ENCODE data around the gene GMCL1.

GMCL1 gene

DNA sequence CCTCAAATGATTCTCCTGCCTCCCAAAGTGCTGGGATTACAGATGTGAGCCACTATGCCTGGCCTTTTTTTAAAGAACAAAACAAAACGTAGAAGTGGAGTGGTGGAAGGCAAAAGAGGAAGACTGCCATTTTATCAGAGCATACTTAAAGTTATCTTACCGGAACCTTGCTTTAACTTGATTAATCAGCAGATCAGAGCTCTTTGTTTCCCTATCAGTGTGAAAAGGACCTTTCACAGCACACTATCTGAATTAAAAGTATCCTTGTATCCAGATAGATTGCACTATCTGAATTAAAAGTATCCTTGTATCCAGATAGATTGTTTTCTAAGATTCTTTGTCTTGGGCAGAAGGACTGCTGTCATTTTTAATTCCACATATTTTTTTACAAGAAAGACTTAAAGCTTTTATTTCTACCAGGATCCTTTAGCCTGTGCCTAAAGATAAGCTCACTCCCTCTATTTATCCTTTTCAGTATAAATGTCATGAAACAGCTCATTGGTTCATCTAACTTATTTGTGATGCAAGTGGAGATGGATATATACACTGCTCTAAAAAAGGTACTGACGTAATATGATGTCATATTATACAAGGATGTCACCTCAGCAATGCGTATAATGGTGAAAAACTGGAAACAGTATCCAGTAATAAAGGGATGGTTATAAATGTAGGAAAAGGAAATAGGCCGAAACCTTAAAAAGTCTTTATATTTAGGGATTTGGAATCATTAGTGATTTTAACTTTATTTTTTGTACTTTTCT, 17.8 kb downstream of the GMCL1 start:
- no peaks in the 10 kb centered on the region for H3K27me3 ChIP-seq (ENCODE audit: insufficient read depth, poor library complexity, severe bottlenecking)
- no peak for DNase-seq (ENCODE audit: low read depth in 1 of 2, low spot score in 1 of 2)
- no peak overlapping the region for H3K4me3 ChIP-seq (replicated peaks; ENCODE audit: insufficient read depth, low read length)
- no peak for TF ChIP-seq GABPA (IDR thresholded peaks at IDR 0.05; ENCODE audit: low read depth)
- TF ChIP-seq, protein P1, sequence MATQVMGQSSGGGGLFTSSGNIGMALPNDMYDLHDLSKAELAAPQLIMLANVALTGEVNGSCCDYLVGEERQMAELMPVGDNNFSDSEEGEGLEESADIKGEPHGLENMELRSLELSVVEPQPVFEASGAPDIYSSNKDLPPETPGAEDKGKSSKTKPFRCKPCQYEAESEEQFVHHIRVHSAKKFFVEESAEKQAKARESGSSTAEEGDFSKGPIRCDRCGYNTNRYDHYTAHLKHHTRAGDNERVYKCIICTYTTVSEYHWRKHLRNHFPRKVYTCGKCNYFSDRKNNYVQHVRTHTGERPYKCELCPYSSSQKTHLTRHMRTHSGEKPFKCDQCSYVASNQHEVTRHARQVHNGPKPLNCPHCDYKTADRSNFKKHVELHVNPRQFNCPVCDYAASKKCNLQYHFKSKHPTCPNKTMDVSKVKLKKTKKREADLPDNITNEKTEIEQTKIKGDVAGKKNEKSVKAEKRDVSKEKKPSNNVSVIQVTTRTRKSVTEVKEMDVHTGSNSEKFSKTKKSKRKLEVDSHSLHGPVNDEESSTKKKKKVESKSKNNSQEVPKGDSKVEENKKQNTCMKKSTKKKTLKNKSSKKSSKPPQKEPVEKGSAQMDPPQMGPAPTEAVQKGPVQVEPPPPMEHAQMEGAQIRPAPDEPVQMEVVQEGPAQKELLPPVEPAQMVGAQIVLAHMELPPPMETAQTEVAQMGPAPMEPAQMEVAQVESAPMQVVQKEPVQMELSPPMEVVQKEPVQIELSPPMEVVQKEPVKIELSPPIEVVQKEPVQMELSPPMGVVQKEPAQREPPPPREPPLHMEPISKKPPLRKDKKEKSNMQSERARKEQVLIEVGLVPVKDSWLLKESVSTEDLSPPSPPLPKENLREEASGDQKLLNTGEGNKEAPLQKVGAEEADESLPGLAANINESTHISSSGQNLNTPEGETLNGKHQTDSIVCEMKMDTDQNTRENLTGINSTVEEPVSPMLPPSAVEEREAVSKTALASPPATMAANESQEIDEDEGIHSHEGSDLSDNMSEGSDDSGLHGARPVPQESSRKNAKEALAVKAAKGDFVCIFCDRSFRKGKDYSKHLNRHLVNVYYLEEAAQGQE (IDR thresholded peaks at IDR 0.05; ENCODE audit: insufficient replicate concordance, low read depth), result no peak
- TF ChIP-seq, protein P2, sequence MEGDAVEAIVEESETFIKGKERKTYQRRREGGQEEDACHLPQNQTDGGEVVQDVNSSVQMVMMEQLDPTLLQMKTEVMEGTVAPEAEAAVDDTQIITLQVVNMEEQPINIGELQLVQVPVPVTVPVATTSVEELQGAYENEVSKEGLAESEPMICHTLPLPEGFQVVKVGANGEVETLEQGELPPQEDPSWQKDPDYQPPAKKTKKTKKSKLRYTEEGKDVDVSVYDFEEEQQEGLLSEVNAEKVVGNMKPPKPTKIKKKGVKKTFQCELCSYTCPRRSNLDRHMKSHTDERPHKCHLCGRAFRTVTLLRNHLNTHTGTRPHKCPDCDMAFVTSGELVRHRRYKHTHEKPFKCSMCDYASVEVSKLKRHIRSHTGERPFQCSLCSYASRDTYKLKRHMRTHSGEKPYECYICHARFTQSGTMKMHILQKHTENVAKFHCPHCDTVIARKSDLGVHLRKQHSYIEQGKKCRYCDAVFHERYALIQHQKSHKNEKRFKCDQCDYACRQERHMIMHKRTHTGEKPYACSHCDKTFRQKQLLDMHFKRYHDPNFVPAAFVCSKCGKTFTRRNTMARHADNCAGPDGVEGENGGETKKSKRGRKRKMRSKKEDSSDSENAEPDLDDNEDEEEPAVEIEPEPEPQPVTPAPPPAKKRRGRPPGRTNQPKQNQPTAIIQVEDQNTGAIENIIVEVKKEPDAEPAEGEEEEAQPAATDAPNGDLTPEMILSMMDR (IDR thresholded peaks at IDR 0.05; ENCODE audit: insufficient read depth, low read length), result no peak
- TF ChIP-seq POLR2AphosphoS5 (IDR thresholded peaks at IDR 0.05; ENCODE audit: low read depth), result no peak
- no peak for TF ChIP-seq SPI1 (IDR thresholded peaks at IDR 0.05; ENCODE audit: borderline replicate concordance, low read depth)
- H3K27ac ChIP-seq (replicated peaks), result no peak overlapping the region

DNA sequence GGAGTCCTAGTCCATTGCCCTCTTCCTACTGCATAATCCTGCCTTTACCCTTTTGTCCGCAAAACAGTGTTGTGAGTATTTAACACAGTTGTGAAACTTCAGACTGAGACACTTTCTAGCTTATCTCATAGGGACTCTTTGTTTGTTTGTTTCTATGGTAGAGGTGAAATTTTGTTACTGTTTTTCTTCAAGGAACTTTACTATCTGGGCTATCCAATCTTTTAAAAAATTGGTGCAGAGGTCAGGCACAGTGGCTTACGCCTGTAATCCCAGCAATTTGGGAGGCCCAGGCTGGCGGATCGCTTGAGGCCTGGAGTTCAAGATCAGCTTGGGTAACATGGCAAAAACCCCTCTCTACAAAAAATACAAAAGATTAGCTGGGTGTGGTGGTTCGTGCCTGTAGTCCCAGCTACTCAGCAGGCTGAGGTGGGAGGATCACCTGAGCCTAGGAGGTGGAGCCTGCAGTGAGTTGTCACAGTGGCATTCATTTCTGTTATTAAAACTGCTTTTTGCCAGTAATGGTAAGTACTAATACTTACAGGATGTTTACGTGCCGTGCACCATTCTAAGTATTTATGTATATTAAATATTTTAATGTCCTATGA, 18.8 kb downstream of the GMCL1 start:
- Histone ChIP-seq H3K4me3 (replicated peaks; ENCODE audit: insufficient read depth, low read length) (no peak overlapping the region), H3K27ac (replicated peaks) (no peak overlapping the region), H3K27me3 (ENCODE audit: insufficient read depth, poor library complexity, severe bottlenecking) (no peaks in the 10 kb centered on the region)
- TF ChIP-seq POLR2AphosphoS5 (IDR thresholded peaks at IDR 0.05; ENCODE audit: low read depth), result no peak
- TF ChIP-seq, protein P1 (IDR thresholded peaks at IDR 0.05; ENCODE audit: insufficient replicate concordance, low read depth), result no peak
- TF ChIP-seq, protein P2 (IDR thresholded peaks at IDR 0.05; ENCODE audit: insufficient read depth, low read length), result no peak
- no peak for TF ChIP-seq GABPA (IDR thresholded peaks at IDR 0.05; ENCODE audit: low read depth)
- TF ChIP-seq SPI1 (IDR thresholded peaks at IDR 0.05; ENCODE audit: borderline replicate concordance, low read depth), result no peak
- no peak for DNase-seq (ENCODE audit: low read depth in 1 of 2, low spot score in 1 of 2)

DNA sequence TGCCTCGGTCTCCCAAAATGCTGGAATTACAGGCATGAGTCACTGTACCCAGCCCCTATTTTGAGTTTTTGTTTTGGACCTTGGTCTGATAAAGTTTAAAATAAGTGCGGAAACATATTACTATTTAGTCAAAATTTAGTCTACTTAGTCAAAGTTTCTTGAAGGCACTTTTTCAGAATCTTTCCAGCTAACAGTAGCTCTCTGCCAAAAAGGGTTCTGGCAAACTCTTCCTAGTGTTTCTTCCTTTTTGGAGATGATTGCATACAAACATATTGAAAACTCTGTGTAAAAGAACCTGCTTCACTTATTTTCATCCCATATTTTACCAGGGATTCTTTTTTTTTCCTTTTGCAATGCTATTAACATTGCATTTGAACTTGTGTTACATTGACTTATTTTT, 28.8 kb downstream of the GMCL1 start:
- no peaks in the 10 kb centered on the region for H3K27me3 ChIP-seq (ENCODE audit: insufficient read depth, poor library complexity, severe bottlenecking)
- DNase-seq (ENCODE audit: low read depth in 1 of 2, low spot score in 1 of 2), result no peak
- TF ChIP-seq, protein P1 (IDR thresholded peaks at IDR 0.05; ENCODE audit: insufficient replicate concordance, low read depth), result no peak
- TF ChIP-seq POLR2AphosphoS5 (IDR thresholded peaks at IDR 0.05; ENCODE audit: low read depth) (no peak), GABPA (IDR thresholded peaks at IDR 0.05; ENCODE audit: low read depth) (no peak), SPI1 (IDR thresholded peaks at IDR 0.05; ENCODE audit: borderline replicate concordance, low read depth) (no peak)
- TF ChIP-seq, protein P2 (IDR thresholded peaks at IDR 0.05; ENCODE audit: insufficient read depth, low read length), result no peak
- H3K27ac ChIP-seq (replicated peaks), result no peak overlapping the region
- no peak overlapping the region for H3K4me3 ChIP-seq (replicated peaks; ENCODE audit: insufficient read depth, low read length)
